Esophagus muscularis mucosa (tissue), 4 donors: ENCODE measurements around the gene USF2. TPM values are rescaled to one million over a fixed set of nuclear protein-coding genes. Genes with fewer than 3 reads are reported as not detected.

ENCODE experiments used
- DNase-seq: peaks from one replicate; pipeline ENCODE4 v3.0.0-alpha.2; 2017; ENCODE audit errors: extremely low spot score
- H3K27ac ChIP-seq, 4 donors: fragments of 200-600 bp; sonication (generic); replicated peaks in 1 of 4; 1 replicate in 3 of 4; 2 replicates in 1 of 4; pipeline ENCODE4 v1.5.1; 2016 to 2019; ENCODE audit warnings: mild to moderate bottlenecking in 1 of 4
- H3K27me3 ChIP-seq, 4 donors: fragments of 200-600 bp; sonication (generic); one replicate each; pipeline versions ENCODE4 v1.5.1 to v1.6.0; 2016 to 2019
- H3K36me3 ChIP-seq, 4 donors: fragments of 200-600 bp; sonication (generic); one replicate each; pipeline ENCODE4 v1.5.1; 2016 to 2019
- H3K4me1 ChIP-seq, 4 donors: fragments of 200-600 bp; sonication (generic); one replicate each; pipeline ENCODE4 v1.5.1; 2016 to 2019
- H3K4me3 ChIP-seq, 4 donors: fragments of 200-600 bp; sonication (generic); 1 replicate in 2 of 4; 2 replicates in 2 of 4; pipeline ENCODE4 v1.5.1; 2016 to 2019; ENCODE audit warnings: mild to moderate bottlenecking in 4 of 4, moderate library complexity in 1 of 4
- H3K9me3 ChIP-seq, 4 donors: fragments of 200-600 bp; sonication (generic); 1 replicate in 3 of 4; 2 replicates in 1 of 4; pipeline ENCODE4 v1.5.1; 2016 to 2019
- CTCF ChIP-seq, 3 experiments: fragments of 200-600 bp in 2 of 3; fragments of 450-650 bp in 1 of 3; sonication (generic) in 2 of 3; IDR thresholded peaks; one replicate each; pipeline ENCODE4 v1.5.1; 2017 to 2019; ENCODE audit warnings: antibody characterized with exemption in 3 of 3, mild to moderate bottlenecking in 2 of 3, moderate library complexity in 1 of 3
- EP300 ChIP-seq: sonication (generic); formaldehyde crosslinking; IDR thresholded peaks from one replicate; pipeline ENCODE4 v1.6.1; 2017; ENCODE audit warnings: antibody characterized with exemption
- POLR2A ChIP-seq: fragments of 450-650 bp; IDR thresholded peaks from one replicate; pipeline ENCODE4 v1.6.1; 2017; ENCODE audit warnings: antibody characterized with exemption, moderate library complexity, mild to moderate bottlenecking, low read depth
- POLR2AphosphoS5 ChIP-seq, 2 donors: sonication (generic); formaldehyde crosslinking; IDR thresholded peaks; one replicate each; pipeline ENCODE4 v1.6.1; 2017; ENCODE audit warnings: antibody characterized with exemption in 2 of 2
- WGBS: methylation state at CpG from one replicate; pipeline ENCODE4 v1.1.5; 2018; 5-methylcytosine and 5-hydroxymethylcytosine counted together
- intact Hi-C: fragments of 100-400 bp; cut with DNase I; formaldehyde crosslinking; loops from one replicate; pipeline ENCODE4 v1.15.1; 2023
- total RNA-seq, 4 donors: library from RNA; depleted of rRNA; stranded (reverse); fragments of >200 nt; gene quantifications; one replicate each; pipeline versions ENCODE4 v1.1.0 to v1.2.1, GENCODE V29; 2016

The USF2 gene
- total RNA-seq, 4 donors from 2014 or later = 111 to 122 (median 116) TPM

GRCh38 chr19:35261356-35262100 is 7.2 kb upstream of the USF2 start:
- Histone ChIP-seq H3K27me3 (peaks cover 0 to 14% (median 0%) of the 10 kb centered on the region in 4 donors), H3K4me3 (no peak overlapping the region), H3K9me3 (no peaks in the 10 kb centered on the region), H3K36me3 (peaks cover 0 to 4% (median 0%) of the 10 kb centered on the region in 4 donors), H3K27ac (no peak overlapping the region), H3K4me1 (peaks cover 17 to 34% (median 23%) of the 10 kb centered on the region in 4 donors)
- intact Hi-C loops = no loop called here
- no peak for DNase-seq
- TF ChIP-seq POLR2AphosphoS5 (IDR thresholded peaks at IDR 0.05) (no peak), CTCF (IDR thresholded peaks at IDR 0.05) (no peak), POLR2A (no peak), EP300 (no peak)
- WGBS = 63% methylated on average over 9 of the region's 12 CpGs

- Histone ChIP-seq H3K4me3 (no peak overlapping the region), H3K27ac (no peak overlapping the region), H3K36me3 (peaks cover 0 to 4% (median 0%) of the 10 kb centered on the region in 4 donors), H3K27me3 (peaks cover 0 to 9% (median 0%) of the 10 kb centered on the region in 4 donors), H3K9me3 (no peaks in the 10 kb centered on the region), H3K4me1 (peaks cover 22 to 41% (median 30%) of the 10 kb centered on the region in 4 donors)
- 76% methylated on average over 11 of the region's 17 CpGs for WGBS
- TF ChIP-seq POLR2AphosphoS5 (IDR thresholded peaks at IDR 0.05) = no peak
- no peak for DNase-seq
- intact Hi-C loops = no loop called here
These were observed 6.5 kb upstream of the USF2 start for GRCh38 chr19:35262101-35262761.

- peaks cover 22 to 40% (median 31%) of the 10 kb centered on the region in 4 donors for H3K4me1 ChIP-seq
- TF ChIP-seq EP300 (no peak), POLR2AphosphoS5 (IDR thresholded peaks at IDR 0.05) (no peak), CTCF (IDR thresholded peaks at IDR 0.05) (no peak), POLR2A (no peak)
- no peak overlapping the region for H3K27ac ChIP-seq
- H3K4me3 ChIP-seq = no peak overlapping the region
- 60% methylated on average over 7 of the region's 7 CpGs for WGBS
- H3K36me3 ChIP-seq = peaks cover 0 to 4% (median 0%) of the 10 kb centered on the region in 4 donors
- no peaks in the 10 kb centered on the region for H3K27me3 ChIP-seq
- H3K9me3 ChIP-seq = no peaks in the 10 kb centered on the region
- DNase-seq = no peak
- intact Hi-C loops = loop anchor here (5.0 kb wide), 1 partner anchor 122 kb away; the partner anchor contains the start of gene FXYD7
These were observed 4.3 kb upstream of the USF2 start for GRCh38 chr19:35264268-35265125.

GRCh38 chr19:35265126-35265899 is 3.4 kb upstream of the USF2 start:
- H3K9me3 ChIP-seq = no peaks in the 10 kb centered on the region
- no peak for DNase-seq
- 46% methylated on average over 5 of the region's 6 CpGs for WGBS
- intact Hi-C loops = loop anchor here (5.0 kb wide), 1 partner anchor 123 kb away; the partner anchor contains the start of gene FXYD7
- H3K27me3 ChIP-seq = no peaks in the 10 kb centered on the region
- H3K4me3 ChIP-seq = no peak overlapping the region
- H3K27ac ChIP-seq = peak overlapping the region in 1 of 4 donors; percentile 96
- peaks cover under 1 to 9% (median 3%) of the 10 kb centered on the region in 4 donors for H3K36me3 ChIP-seq
- TF ChIP-seq POLR2AphosphoS5 (IDR thresholded peaks at IDR 0.05) (no peak), EP300 (no peak), POLR2A (no peak), CTCF (IDR thresholded peaks at IDR 0.05) (no peak)
- peaks cover 29 to 48% (median 39%) of the 10 kb centered on the region in 4 donors for H3K4me1 ChIP-seq
